NT2/D1 (cell line): Measurements from ENCODE around the gene JAM2.

Experiments used
- DNase-seq: peaks from one replicate; pipeline ENCODE4 v3.0.0-alpha.2; 2011; ENCODE audit warnings: low read depth, low spot score
- H3K27me3 ChIP-seq: 2 replicates; pipeline ENCODE4 v1.6.0; 2011; ENCODE audit warnings: mild to moderate bottlenecking; ENCODE audit not compliant: insufficient read length, insufficient read depth
- H3K36me3 ChIP-seq: 2 replicates; pipeline ENCODE4 v1.6.1; 2011; ENCODE audit warnings: mild to moderate bottlenecking, low read length, mixed read lengths; ENCODE audit not compliant: insufficient read depth, insufficient read length
- H3K4me1 ChIP-seq: 2 replicates; pipeline ENCODE4 v1.5.1; 2011; ENCODE audit not compliant: insufficient read depth, insufficient read length
- H3K4me3 ChIP-seq: 2 replicates; pipeline ENCODE4 v1.5.1; 2011; ENCODE audit warnings: low read depth; ENCODE audit not compliant: insufficient read length
- H3K9ac ChIP-seq: 2 replicates; pipeline ENCODE4 v1.6.0; 2011; ENCODE audit warnings: low read depth; ENCODE audit not compliant: insufficient read length
- H3K9me3 ChIP-seq: 2 replicates; pipeline ENCODE4 v1.5.1; 2011; ENCODE audit warnings: mild to moderate bottlenecking, low read length; ENCODE audit not compliant: insufficient read depth
- SUZ12 ChIP-seq: IDR thresholded peaks from 2 replicates; pipeline ENCODE4 v1.6.1; 2011; ENCODE audit not compliant: insufficient read length, insufficient read depth; ENCODE audit errors: extremely low read depth
- YY1 ChIP-seq: IDR thresholded peaks from 2 replicates; pipeline ENCODE4 v1.6.1; 2011; ENCODE audit not compliant: insufficient read length, insufficient read depth
- ZNF274 ChIP-seq: IDR thresholded peaks from 2 replicates; pipeline ENCODE4 v1.6.1; 2011; ENCODE audit warnings: mild to moderate bottlenecking, low read depth, low read length

Gene JAM2

GRCh38 chr21:25732091-25732760 lies 93.2 kb downstream of the JAM2 start:
- Histone ChIP-seq H3K4me1 (no peaks in the 10 kb centered on the region), H3K4me3 (no peak overlapping the region), H3K36me3 (peaks cover 52% of the 10 kb centered on the region), H3K9me3 (no peaks in the 10 kb centered on the region), H3K27me3 (no peaks in the 10 kb centered on the region), H3K9ac (no peak overlapping the region)
- TF ChIP-seq YY1 (no peak), SUZ12 (no peak), ZNF274 (no peak)
- DNase-seq = no peak

GRCh38 chr21:25733859-25734653 lies 95.0 kb downstream of the JAM2 start:
- TF ChIP-seq SUZ12 (no peak), ZNF274 (no peak), YY1 (no peak)
- H3K4me1 ChIP-seq = no peaks in the 10 kb centered on the region
- no peaks in the 10 kb centered on the region for H3K9me3 ChIP-seq
- DNase-seq = no peak
- peak overlapping the region; percentile 96 for H3K9ac ChIP-seq
- H3K4me3 ChIP-seq = peak overlapping the region; percentile 91
- peaks cover 36% of the 10 kb centered on the region for H3K36me3 ChIP-seq
- H3K27me3 ChIP-seq = no peaks in the 10 kb centered on the region

- H3K9ac ChIP-seq = peak overlapping the region; percentile 96
- peak overlapping the region; percentile 91 for H3K4me3 ChIP-seq
- peaks cover 31% of the 10 kb centered on the region for H3K36me3 ChIP-seq
- no peak for TF ChIP-seq SUZ12
- TF ChIP-seq ZNF274 = no peak
- TF ChIP-seq YY1 = no peak
- no peaks in the 10 kb centered on the region for H3K9me3 ChIP-seq
- H3K4me1 ChIP-seq = no peaks in the 10 kb centered on the region
- DNase-seq = no peak
- H3K27me3 ChIP-seq = no peaks in the 10 kb centered on the region
Measured at GRCh38 chr21:25734654-25734903, 95.5 kb downstream of the JAM2 start.

- peak; percentile 99 for DNase-seq
- H3K36me3 ChIP-seq = peaks cover 29% of the 10 kb centered on the region
- TF ChIP-seq ZNF274 (no peak), YY1 (peak; percentile 96)
- no peaks in the 10 kb centered on the region for H3K4me1 ChIP-seq
- no peaks in the 10 kb centered on the region for H3K27me3 ChIP-seq
- peak within 1 kb of the TSS; percentile 96 for H3K9ac ChIP-seq
- no peaks in the 10 kb centered on the region for H3K9me3 ChIP-seq
- H3K4me3 ChIP-seq = peak within 1 kb of the TSS; percentile 91
Measured at GRCh38 chr21:25734904-25735645, 96.0 kb downstream of the JAM2 start, which contains the start of the genes ATP5PF and GABPA. TSS of gene ATP5PF (minus strand) at chr21:25734904. CDS start at chr21:25729794, 5,110 bp downstream. TSS of gene GABPA (plus strand) at chr21:25734972. CDS start at chr21:25741599, 6,627 bp downstream.

- peaks cover 23% of the 10 kb centered on the region for H3K36me3 ChIP-seq
- peak overlapping the region; percentile 96 for H3K9ac ChIP-seq
- H3K4me3 ChIP-seq = peak overlapping the region; percentile 91
- DNase-seq = peak; percentile 60
- no peaks in the 10 kb centered on the region for H3K27me3 ChIP-seq
- H3K9me3 ChIP-seq = no peaks in the 10 kb centered on the region
- no peak for TF ChIP-seq YY1
- TF ChIP-seq ZNF274 = no peak
- TF ChIP-seq SUZ12 = no peak
- H3K4me1 ChIP-seq = no peaks in the 10 kb centered on the region
Measured at GRCh38 chr21:25735646-25736597, 96.9 kb downstream of the JAM2 start.

- no peak for TF ChIP-seq ZNF274
- TF ChIP-seq YY1 = no peak
- TF ChIP-seq SUZ12 = no peak
- peaks cover 11% of the 10 kb centered on the region for H3K36me3 ChIP-seq
- no peaks in the 10 kb centered on the region for H3K27me3 ChIP-seq
- no peaks in the 10 kb centered on the region for H3K9me3 ChIP-seq
- no peak overlapping the region for H3K4me3 ChIP-seq
- H3K4me1 ChIP-seq = no peaks in the 10 kb centered on the region
- H3K9ac ChIP-seq = no peak overlapping the region
- DNase-seq = no peak
Measured at GRCh38 chr21:25737421-25737820, 98.4 kb downstream of the JAM2 start.
